ENCODE results near the gene CDIP1. TPM values are rescaled to one million over a fixed set of nuclear protein-coding genes. Genes with fewer than 3 reads are reported as not detected.

CDIP1 gene
- total and polyA plus RNA-seq, 11 donors = 33.3 to 51.1 (median 46.3) TPM

GRCh38 chr16:4564661-4565267 lies 26.2 kb upstream of the CDIP1 start:
- H3K36me3 ChIP-seq = no peaks in the 10 kb centered on the region
- intact Hi-C loops (cut with DNase I) = no loop called here
- no peak for TF ChIP-seq POLR2A (IDR thresholded peaks at IDR 0.05)
- TF ChIP-seq, protein P1, sequence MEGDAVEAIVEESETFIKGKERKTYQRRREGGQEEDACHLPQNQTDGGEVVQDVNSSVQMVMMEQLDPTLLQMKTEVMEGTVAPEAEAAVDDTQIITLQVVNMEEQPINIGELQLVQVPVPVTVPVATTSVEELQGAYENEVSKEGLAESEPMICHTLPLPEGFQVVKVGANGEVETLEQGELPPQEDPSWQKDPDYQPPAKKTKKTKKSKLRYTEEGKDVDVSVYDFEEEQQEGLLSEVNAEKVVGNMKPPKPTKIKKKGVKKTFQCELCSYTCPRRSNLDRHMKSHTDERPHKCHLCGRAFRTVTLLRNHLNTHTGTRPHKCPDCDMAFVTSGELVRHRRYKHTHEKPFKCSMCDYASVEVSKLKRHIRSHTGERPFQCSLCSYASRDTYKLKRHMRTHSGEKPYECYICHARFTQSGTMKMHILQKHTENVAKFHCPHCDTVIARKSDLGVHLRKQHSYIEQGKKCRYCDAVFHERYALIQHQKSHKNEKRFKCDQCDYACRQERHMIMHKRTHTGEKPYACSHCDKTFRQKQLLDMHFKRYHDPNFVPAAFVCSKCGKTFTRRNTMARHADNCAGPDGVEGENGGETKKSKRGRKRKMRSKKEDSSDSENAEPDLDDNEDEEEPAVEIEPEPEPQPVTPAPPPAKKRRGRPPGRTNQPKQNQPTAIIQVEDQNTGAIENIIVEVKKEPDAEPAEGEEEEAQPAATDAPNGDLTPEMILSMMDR (IDR thresholded peaks at IDR 0.05) = no peak
- DNase-seq (no peak), ATAC-seq (no peak)
- no peaks in the 10 kb centered on the region for H3K4me1 ChIP-seq
- no peak overlapping the region for H3K4me3 ChIP-seq
- H3K9me3 ChIP-seq = no peaks in the 10 kb centered on the region
- WGBS, 4 donors = 83 to 86% (median 83%) methylated on average over 17 to 18 of the region's 18 CpGs
- H3K27me3 ChIP-seq = no peaks in the 10 kb centered on the region
- no peak overlapping the region for H3K27ac ChIP-seq

DNA sequence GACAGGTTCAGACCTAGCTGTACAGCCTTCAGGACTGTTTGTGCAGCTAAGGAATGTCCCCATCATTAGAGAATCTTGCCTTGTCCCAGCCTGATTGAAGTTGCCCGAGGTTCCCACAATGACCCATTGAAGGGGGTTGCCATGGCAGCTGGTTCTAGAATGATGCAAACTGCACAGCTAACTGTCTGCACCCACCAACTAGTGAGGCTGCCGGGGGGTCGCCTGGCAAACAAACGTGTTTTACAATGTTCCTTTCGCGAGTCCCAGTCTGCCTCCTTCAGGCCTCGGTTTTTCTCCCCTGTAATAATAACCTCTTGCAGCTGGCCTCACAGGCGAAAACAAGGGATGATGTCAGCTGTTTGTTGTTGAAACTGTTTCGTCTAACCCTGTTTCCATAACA lies 23.0 kb upstream of the CDIP1 start:
- Histone ChIP-seq H3K36me3 (no peaks in the 10 kb centered on the region), H3K9me3 (no peaks in the 10 kb centered on the region), H3K4me3 (no peak overlapping the region), H3K4me1 (no peaks in the 10 kb centered on the region), H3K27me3 (no peaks in the 10 kb centered on the region), H3K27ac (no peak overlapping the region)
- WGBS, 4 donors = 56 to 70% (median 67%) methylated on average over 8 to 9 of the region's 9 CpGs
- intact Hi-C loops (cut with DNase I) = no loop called here
- DNase-seq (no peak), ATAC-seq (no peak)
- TF ChIP-seq, protein P1 (IDR thresholded peaks at IDR 0.05) = no peak
- no peak for TF ChIP-seq POLR2A (IDR thresholded peaks at IDR 0.05)

DNA sequence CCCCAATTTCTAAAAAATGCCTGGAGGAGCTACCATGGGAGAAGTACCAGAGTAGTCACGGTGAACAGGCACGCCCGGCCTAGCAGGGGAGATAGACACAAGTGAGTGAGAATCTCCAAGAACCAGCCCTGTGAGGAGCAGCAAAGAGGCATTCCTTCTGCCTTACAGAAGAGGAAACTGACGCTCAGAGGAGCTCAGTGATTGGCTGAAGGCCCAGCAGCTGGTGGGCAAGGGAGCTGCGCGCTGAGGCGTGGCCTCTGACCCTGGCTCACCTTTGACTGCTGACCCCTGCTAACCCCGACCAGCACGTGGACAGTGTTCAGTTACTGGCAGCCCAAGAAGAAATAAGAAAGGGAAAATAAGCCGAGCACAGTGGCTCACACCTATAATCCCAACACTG lies 19.4 kb upstream of the CDIP1 start:
- no peak for TF ChIP-seq POLR2A (IDR thresholded peaks at IDR 0.05)
- TF ChIP-seq, protein P1 (IDR thresholded peaks at IDR 0.05) = no peak
- Histone ChIP-seq H3K36me3 (no peaks in the 10 kb centered on the region), H3K27me3 (no peaks in the 10 kb centered on the region), H3K4me3 (no peak overlapping the region), H3K27ac (no peak overlapping the region), H3K4me1 (no peaks in the 10 kb centered on the region), H3K9me3 (no peaks in the 10 kb centered on the region)
- DNase-seq (no peak), ATAC-seq (no peak)
- intact Hi-C loops (cut with DNase I) = no loop called here
- WGBS, 4 donors = 70 to 88% (median 83%) methylated on average over 10 of the region's 10 CpGs

DNA sequence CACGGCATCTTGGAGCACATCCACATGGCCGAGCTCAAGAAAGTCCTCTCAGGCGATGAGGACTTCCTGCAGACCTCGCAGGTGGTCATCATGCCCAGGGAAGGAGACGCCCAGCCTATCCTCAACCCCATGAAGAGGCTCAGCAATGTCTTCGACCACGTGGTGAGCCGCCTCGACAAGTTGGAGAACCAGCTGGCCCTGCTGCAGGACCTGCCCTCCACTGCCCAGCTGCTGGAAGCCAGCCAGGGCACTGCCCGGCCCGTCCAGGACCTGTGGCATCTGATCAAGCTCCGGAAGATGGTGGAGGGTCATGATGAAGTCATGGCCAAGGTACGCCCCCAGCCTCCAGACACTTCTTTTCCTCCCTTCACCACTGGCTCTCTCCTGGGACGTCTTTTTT lies 18.0 kb upstream of the CDIP1 start:
- no peaks in the 10 kb centered on the region for H3K36me3 ChIP-seq
- DNase-seq (no peak), ATAC-seq (no peak)
- WGBS, 4 donors = 85 to 89% (median 86%) methylated on average over 9 to 14 of the region's 14 CpGs
- no peaks in the 10 kb centered on the region for H3K27me3 ChIP-seq
- TF ChIP-seq, protein P1 (IDR thresholded peaks at IDR 0.05) = no peak
- no peak overlapping the region for H3K4me3 ChIP-seq
- no peaks in the 10 kb centered on the region for H3K9me3 ChIP-seq
- intact Hi-C loops (cut with DNase I) = no loop called here
- H3K4me1 ChIP-seq = no peaks in the 10 kb centered on the region
- no peak overlapping the region for H3K27ac ChIP-seq
